ENCODE results near the gene MYH11. TPM values are rescaled to one million over a fixed set of nuclear protein-coding genes. Genes with fewer than 3 reads are reported as not detected.
"Not testable (repeated sequence)": the region's sequence is repeated elsewhere in the genome, so short reads cannot be mapped to it uniquely, and the experiment has no call there.

The MYH11 gene
- total and polyA plus RNA-seq, 2 donors (not counting 1 experiment from before 2014, with no cell fraction given): 1.3 to 14.5 TPM

DNA sequence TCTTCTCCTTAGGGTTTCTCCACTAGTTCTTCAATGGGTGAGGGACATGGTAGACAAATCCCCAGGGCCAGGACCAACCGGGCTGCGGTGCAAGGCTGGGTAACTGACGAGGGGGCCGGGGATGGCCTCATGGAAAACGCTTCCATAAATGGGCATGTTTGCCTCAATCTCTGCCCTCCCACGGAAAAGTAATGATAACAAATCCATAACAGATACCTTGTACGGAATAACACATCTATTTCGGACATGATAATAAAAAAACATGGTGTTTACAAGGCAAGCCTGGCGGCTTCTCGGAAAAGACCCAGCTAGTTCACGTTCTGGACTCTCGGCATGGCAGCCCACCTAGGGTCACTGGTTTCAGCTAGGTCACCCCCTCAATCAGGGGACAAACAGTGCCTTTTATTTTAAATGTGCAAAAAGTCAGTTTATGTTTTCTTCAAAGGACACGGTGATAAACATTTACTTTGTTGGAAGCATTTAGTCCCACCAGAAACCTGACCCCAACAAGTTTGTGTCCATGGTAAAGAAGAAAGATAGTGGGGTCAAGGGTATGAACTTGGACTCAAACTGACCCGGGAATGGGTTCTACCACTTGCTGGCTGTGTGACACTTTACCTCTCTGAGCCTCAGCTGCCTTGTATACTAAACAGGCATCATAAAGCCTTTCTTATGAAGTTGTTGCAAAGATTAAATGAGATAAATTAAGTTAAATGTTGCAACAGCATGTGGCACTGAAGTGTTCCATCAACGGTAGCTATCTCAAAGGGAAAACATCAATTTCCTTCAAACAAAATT lies 1.7 kb downstream of the MYH11 start:
- Histone ChIP-seq H3K27me3 (ENCODE audit: control insufficient read depth, insufficient read depth, low read length) (peaks cover 29% of the 10 kb centered on the region), H3K4me1 (ENCODE audit: control insufficient read depth, extremely low read depth, insufficient read depth, low read length) (no peaks in the 10 kb centered on the region), H3K27ac (ENCODE audit: insufficient read depth, low read length) (no peak overlapping the region), H3K4me2 (ENCODE audit: extremely low read depth, insufficient read depth, low read length) (no peak overlapping the region), H3K9ac (ENCODE audit: insufficient read depth, low read length) (no peak overlapping the region), H3K36me3 (ENCODE audit: control insufficient read depth, insufficient read depth, low read length) (no peaks in the 10 kb centered on the region), H3K79me2 (ENCODE audit: control insufficient read depth, insufficient read depth, low read length) (no peaks in the 10 kb centered on the region), H3K9me3 (ENCODE audit: control insufficient read depth, insufficient read depth, low read depth, low read length) (no peaks in the 10 kb centered on the region), H3K4me3 (replicated peaks in 1 of 4; ENCODE audit: control extremely low read depth in 1 of 4, insufficient read depth in 1 of 4, low read depth in 3 of 4, low read length in 4 of 4) (no peak overlapping the region), H4K20me1 (ENCODE audit: control insufficient read depth, extremely low read depth, insufficient read depth, low read length) (no peaks in the 10 kb centered on the region), H2AFZ (ENCODE audit: low read length) (no peak overlapping the region)
- TF ChIP-seq, protein P1, sequence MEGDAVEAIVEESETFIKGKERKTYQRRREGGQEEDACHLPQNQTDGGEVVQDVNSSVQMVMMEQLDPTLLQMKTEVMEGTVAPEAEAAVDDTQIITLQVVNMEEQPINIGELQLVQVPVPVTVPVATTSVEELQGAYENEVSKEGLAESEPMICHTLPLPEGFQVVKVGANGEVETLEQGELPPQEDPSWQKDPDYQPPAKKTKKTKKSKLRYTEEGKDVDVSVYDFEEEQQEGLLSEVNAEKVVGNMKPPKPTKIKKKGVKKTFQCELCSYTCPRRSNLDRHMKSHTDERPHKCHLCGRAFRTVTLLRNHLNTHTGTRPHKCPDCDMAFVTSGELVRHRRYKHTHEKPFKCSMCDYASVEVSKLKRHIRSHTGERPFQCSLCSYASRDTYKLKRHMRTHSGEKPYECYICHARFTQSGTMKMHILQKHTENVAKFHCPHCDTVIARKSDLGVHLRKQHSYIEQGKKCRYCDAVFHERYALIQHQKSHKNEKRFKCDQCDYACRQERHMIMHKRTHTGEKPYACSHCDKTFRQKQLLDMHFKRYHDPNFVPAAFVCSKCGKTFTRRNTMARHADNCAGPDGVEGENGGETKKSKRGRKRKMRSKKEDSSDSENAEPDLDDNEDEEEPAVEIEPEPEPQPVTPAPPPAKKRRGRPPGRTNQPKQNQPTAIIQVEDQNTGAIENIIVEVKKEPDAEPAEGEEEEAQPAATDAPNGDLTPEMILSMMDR (conservative IDR thresholded peaks at IDR 0.05 in 1 of 2, IDR thresholded peaks at IDR 0.05 in 1 of 2; ENCODE audit: low read depth in 1 of 2, low read length in 2 of 2): no peak
- TF ChIP-seq EZH2 (IDR thresholded peaks at IDR 0.05; ENCODE audit: low read length, missing control alignments): no peak
- DNase-seq (ENCODE audit: low read depth in 2 of 2): no peak

DNA sequence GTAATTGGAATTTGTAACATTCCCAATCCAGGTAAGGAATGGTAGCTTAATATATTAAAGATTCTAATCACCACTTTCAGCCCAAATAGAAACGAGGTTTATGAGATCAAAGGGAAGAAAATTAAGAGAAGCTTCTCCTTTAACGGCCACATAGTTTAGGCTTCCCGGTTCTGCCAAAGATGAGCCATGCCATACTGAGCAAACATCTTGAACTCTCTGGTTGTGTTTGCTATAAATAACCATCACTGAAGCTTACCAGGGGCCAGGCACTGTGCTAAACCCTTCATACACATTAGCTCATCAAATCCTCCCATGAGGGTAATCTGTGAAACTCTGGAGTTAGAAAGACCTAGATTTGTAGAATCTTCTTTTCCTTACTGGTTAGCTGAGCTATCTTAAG lies 2.8 kb downstream of the MYH11 start:
- H3K27ac ChIP-seq (ENCODE audit: insufficient read depth, low read length): no peak overlapping the region
- H3K79me2 ChIP-seq (ENCODE audit: control insufficient read depth, insufficient read depth, low read length): no peaks in the 10 kb centered on the region
- H3K4me2 ChIP-seq (ENCODE audit: extremely low read depth, insufficient read depth, low read length): no peak overlapping the region
- TF ChIP-seq, protein P1 (conservative IDR thresholded peaks at IDR 0.05 in 1 of 2, IDR thresholded peaks at IDR 0.05 in 1 of 2; ENCODE audit: low read depth in 1 of 2, low read length in 2 of 2): no peak
- no peak for TF ChIP-seq EZH2 (IDR thresholded peaks at IDR 0.05; ENCODE audit: low read length, missing control alignments)
- no peaks in the 10 kb centered on the region for H3K4me1 ChIP-seq (ENCODE audit: control insufficient read depth, extremely low read depth, insufficient read depth, low read length)
- no peaks in the 10 kb centered on the region for H4K20me1 ChIP-seq (ENCODE audit: control insufficient read depth, extremely low read depth, insufficient read depth, low read length)
- peaks cover 29% of the 10 kb centered on the region for H3K27me3 ChIP-seq (ENCODE audit: control insufficient read depth, insufficient read depth, low read length)
- H3K4me3 ChIP-seq (replicated peaks in 1 of 4; ENCODE audit: control extremely low read depth in 1 of 4, insufficient read depth in 1 of 4, low read depth in 3 of 4, low read length in 4 of 4): no peak overlapping the region
- no peak overlapping the region for H2AFZ ChIP-seq (ENCODE audit: low read length)
- H3K9ac ChIP-seq (ENCODE audit: insufficient read depth, low read length): no peak overlapping the region
- no peaks in the 10 kb centered on the region for H3K36me3 ChIP-seq (ENCODE audit: control insufficient read depth, insufficient read depth, low read length)
- DNase-seq (ENCODE audit: low read depth in 2 of 2): no peak
- no peaks in the 10 kb centered on the region for H3K9me3 ChIP-seq (ENCODE audit: control insufficient read depth, insufficient read depth, low read depth, low read length)

- Histone ChIP-seq H3K9ac (ENCODE audit: insufficient read depth, low read length) (no peak overlapping the region), H3K9me3 (ENCODE audit: control insufficient read depth, insufficient read depth, low read depth, low read length) (no peaks in the 10 kb centered on the region), H3K4me3 (replicated peaks in 1 of 4; ENCODE audit: control extremely low read depth in 1 of 4, insufficient read depth in 1 of 4, low read depth in 3 of 4, low read length in 4 of 4) (no peak overlapping the region), H4K20me1 (ENCODE audit: control insufficient read depth, extremely low read depth, insufficient read depth, low read length) (no peaks in the 10 kb centered on the region), H2AFZ (ENCODE audit: low read length) (no peak overlapping the region), H3K4me1 (ENCODE audit: control insufficient read depth, extremely low read depth, insufficient read depth, low read length) (no peaks in the 10 kb centered on the region), H3K27ac (ENCODE audit: insufficient read depth, low read length) (no peak overlapping the region), H3K36me3 (ENCODE audit: control insufficient read depth, insufficient read depth, low read length) (no peaks in the 10 kb centered on the region), H3K27me3 (ENCODE audit: control insufficient read depth, insufficient read depth, low read length) (peaks cover 29% of the 10 kb centered on the region), H3K4me2 (ENCODE audit: extremely low read depth, insufficient read depth, low read length) (no peak overlapping the region), H3K79me2 (ENCODE audit: control insufficient read depth, insufficient read depth, low read length) (no peaks in the 10 kb centered on the region)
- no peak for DNase-seq (ENCODE audit: low read depth in 2 of 2)
- no peak for TF ChIP-seq EZH2 (IDR thresholded peaks at IDR 0.05; ENCODE audit: low read length, missing control alignments)
- TF ChIP-seq, protein P1 (conservative IDR thresholded peaks at IDR 0.05 in 1 of 2, IDR thresholded peaks at IDR 0.05 in 1 of 2; ENCODE audit: low read depth in 1 of 2, low read length in 2 of 2): no peak
These were observed 3.8 kb downstream of the MYH11 start for GRCh38 chr16:15853021-15853420.

DNA sequence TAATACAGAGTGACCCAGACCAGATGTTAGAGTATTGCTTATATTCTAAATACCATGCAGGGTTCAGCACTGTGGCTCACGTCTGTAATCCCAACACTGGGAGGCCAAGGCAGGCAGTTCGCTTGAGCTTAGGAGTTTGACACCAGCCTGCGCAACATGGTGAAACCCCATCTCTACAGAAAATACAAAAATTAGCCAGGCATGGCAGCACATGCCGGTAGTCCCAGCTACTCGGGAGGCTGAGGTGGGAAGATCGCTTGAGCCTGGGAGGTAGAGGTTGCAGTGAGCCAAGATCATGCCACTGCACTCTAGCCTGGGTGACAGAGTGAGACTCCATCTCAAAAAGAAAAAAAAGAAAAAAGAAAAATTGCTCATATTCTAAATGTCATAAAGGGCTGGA lies 6.3 kb downstream of the MYH11 start:
- H3K36me3 ChIP-seq (ENCODE audit: control insufficient read depth, insufficient read depth, low read length); H3K9me3 ChIP-seq (ENCODE audit: control insufficient read depth, insufficient read depth, low read depth, low read length); H3K9ac ChIP-seq (ENCODE audit: insufficient read depth, low read length); DNase-seq (ENCODE audit: low read depth in 2 of 2); H3K27ac ChIP-seq (ENCODE audit: insufficient read depth, low read length); H3K4me2 ChIP-seq (ENCODE audit: extremely low read depth, insufficient read depth, low read length); H3K79me2 ChIP-seq (ENCODE audit: control insufficient read depth, insufficient read depth, low read length); H3K4me1 ChIP-seq (ENCODE audit: control insufficient read depth, extremely low read depth, insufficient read depth, low read length); H2AFZ ChIP-seq (ENCODE audit: low read length); H4K20me1 ChIP-seq (ENCODE audit: control insufficient read depth, extremely low read depth, insufficient read depth, low read length); H3K4me3 ChIP-seq (replicated peaks in 1 of 4; ENCODE audit: control extremely low read depth in 1 of 4, insufficient read depth in 1 of 4, low read depth in 3 of 4, low read length in 4 of 4): not testable (repeated sequence)
- peaks cover 11% of the 10 kb centered on the region for H3K27me3 ChIP-seq (ENCODE audit: control insufficient read depth, insufficient read depth, low read length)

Data from fibroblast of lung (primary cell).